ENCODE measurements around the gene PSMB4. TPM values are rescaled to one million over a fixed set of nuclear protein-coding genes. Genes with fewer than 3 reads are reported as not detected.

The PSMB4 gene
- total RNA-seq, 1 donor from 2014 or later: 316 TPM

GRCh38 chr1:151443846-151444782, 44.7 kb downstream of the PSMB4 start:
- no peak overlapping the region for H3K4me2 ChIP-seq (ENCODE audit: low read length)
- peaks cover 9% of the 10 kb centered on the region for H3K36me3 ChIP-seq (ENCODE audit: insufficient read depth, low read length)
- H3K27ac ChIP-seq (ENCODE audit: low read depth, low read length): no peak overlapping the region
- peaks cover 100% of the 10 kb centered on the region for H3K79me2 ChIP-seq (ENCODE audit: insufficient read depth, low read length)
- no peak overlapping the region for H2AFZ ChIP-seq (ENCODE audit: low read depth, low read length)
- DNase-seq (ENCODE audit: low read depth): peak; percentile 59
- no peaks in the 10 kb centered on the region for H3K9me3 ChIP-seq (ENCODE audit: insufficient read depth, low read depth, low read length)
- no peaks in the 10 kb centered on the region for H3K9me3 Mint-ChIP-seq (ENCODE audit: unreplicated experiment)
- no peak overlapping the region for H3K4me3 Mint-ChIP-seq (ENCODE audit: unreplicated experiment)
- H3K27me3 Mint-ChIP-seq (ENCODE audit: low read depth, unreplicated experiment): no peaks in the 10 kb centered on the region
- H3K27ac Mint-ChIP-seq (ENCODE audit: unreplicated experiment): no peak overlapping the region
- no peak for TF ChIP-seq EZH2 (IDR thresholded peaks at IDR 0.05; ENCODE audit: insufficient read depth, low read length)
- TF ChIP-seq CTCF (IDR thresholded peaks at IDR 0.05; ENCODE audit: insufficient read depth, low read depth, low read length): peak; percentile 88
- no peak overlapping the region for H3K4me3 ChIP-seq (ENCODE audit: insufficient read depth, low read depth, low read length)
- no peak overlapping the region for H3K9ac ChIP-seq (ENCODE audit: low read length)
- FAIRE-seq: peak; percentile 86
- no peaks in the 10 kb centered on the region for H3K27me3 ChIP-seq (ENCODE audit: insufficient read depth, low read length)
- H3K4me1 ChIP-seq (ENCODE audit: insufficient read depth, low read length): no peaks in the 10 kb centered on the region
- H3K36me3 Mint-ChIP-seq (ENCODE audit: low read depth, unreplicated experiment): peaks cover 3% of the 10 kb centered on the region
- H4K20me1 ChIP-seq (ENCODE audit: insufficient read depth, low read length): peaks cover 89% of the 10 kb centered on the region
- H3K4me1 Mint-ChIP-seq (ENCODE audit: low read depth, unreplicated experiment): peaks cover 13% of the 10 kb centered on the region

GRCh38 chr1:151444783-151445177, 45.4 kb downstream of the PSMB4 start:
- Histone ChIP-seq H3K9ac (ENCODE audit: low read length) (no peak overlapping the region), H3K9me3 (ENCODE audit: insufficient read depth, low read depth, low read length) (no peaks in the 10 kb centered on the region), H4K20me1 (ENCODE audit: insufficient read depth, low read length) (peaks cover 85% of the 10 kb centered on the region), H3K4me3 (ENCODE audit: insufficient read depth, low read depth, low read length) (no peak overlapping the region), H3K4me2 (ENCODE audit: low read length) (no peak overlapping the region), H3K27me3 (ENCODE audit: insufficient read depth, low read length) (no peaks in the 10 kb centered on the region), H3K27ac (ENCODE audit: low read depth, low read length) (no peak overlapping the region), H3K79me2 (ENCODE audit: insufficient read depth, low read length) (peaks cover 100% of the 10 kb centered on the region), H2AFZ (ENCODE audit: low read depth, low read length) (no peak overlapping the region), H3K36me3 (ENCODE audit: insufficient read depth, low read length) (peaks cover 9% of the 10 kb centered on the region), H3K4me1 (ENCODE audit: insufficient read depth, low read length) (no peaks in the 10 kb centered on the region)
- TF ChIP-seq CTCF (IDR thresholded peaks at IDR 0.05; ENCODE audit: insufficient read depth, low read depth, low read length) (no peak), EZH2 (IDR thresholded peaks at IDR 0.05; ENCODE audit: insufficient read depth, low read length) (no peak)
- Mint-ChIP-seq H3K4me1 (ENCODE audit: low read depth, unreplicated experiment) (peaks cover 13% of the 10 kb centered on the region), H3K27me3 (ENCODE audit: low read depth, unreplicated experiment) (no peaks in the 10 kb centered on the region), H3K27ac (ENCODE audit: unreplicated experiment) (no peak overlapping the region), H3K4me3 (ENCODE audit: unreplicated experiment) (no peak overlapping the region), H3K36me3 (ENCODE audit: low read depth, unreplicated experiment) (peaks cover 3% of the 10 kb centered on the region), H3K9me3 (ENCODE audit: unreplicated experiment) (no peaks in the 10 kb centered on the region)
- DNase-seq (ENCODE audit: low read depth): no peak
- no peak for FAIRE-seq

- Histone ChIP-seq H3K36me3 (ENCODE audit: insufficient read depth, low read length) (no peaks in the 10 kb centered on the region), H3K79me2 (ENCODE audit: insufficient read depth, low read length) (peaks cover 99% of the 10 kb centered on the region), H3K9me3 (ENCODE audit: insufficient read depth, low read depth, low read length) (no peaks in the 10 kb centered on the region), H3K4me2 (ENCODE audit: low read length) (no peak overlapping the region), H3K4me1 (ENCODE audit: insufficient read depth, low read length) (no peaks in the 10 kb centered on the region), H3K27ac (ENCODE audit: low read depth, low read length) (no peak overlapping the region), H2AFZ (ENCODE audit: low read depth, low read length) (no peak overlapping the region), H3K27me3 (ENCODE audit: insufficient read depth, low read length) (no peaks in the 10 kb centered on the region), H4K20me1 (ENCODE audit: insufficient read depth, low read length) (peaks cover 83% of the 10 kb centered on the region), H3K9ac (ENCODE audit: low read length) (no peak overlapping the region), H3K4me3 (ENCODE audit: insufficient read depth, low read depth, low read length) (no peak overlapping the region)
- no peak for DNase-seq (ENCODE audit: low read depth)
- Mint-ChIP-seq H3K27me3 (ENCODE audit: low read depth, unreplicated experiment) (no peaks in the 10 kb centered on the region), H3K9me3 (ENCODE audit: unreplicated experiment) (no peaks in the 10 kb centered on the region), H3K4me3 (ENCODE audit: unreplicated experiment) (no peak overlapping the region), H3K36me3 (ENCODE audit: low read depth, unreplicated experiment) (peaks cover 6% of the 10 kb centered on the region), H3K4me1 (ENCODE audit: low read depth, unreplicated experiment) (peaks cover 13% of the 10 kb centered on the region), H3K27ac (ENCODE audit: unreplicated experiment) (no peak overlapping the region)
- no peak for TF ChIP-seq EZH2 (IDR thresholded peaks at IDR 0.05; ENCODE audit: insufficient read depth, low read length)
- no peak for TF ChIP-seq CTCF (IDR thresholded peaks at IDR 0.05; ENCODE audit: insufficient read depth, low read depth, low read length)
- no peak for FAIRE-seq
These were observed 48.3 kb downstream of the PSMB4 start for GRCh38 chr1:151447696-151448095.
